MG63 (cell line): Measurements from ENCODE around the gene ZIC3. TPM values are rescaled to one million over a fixed set of nuclear protein-coding genes. Genes with fewer than 3 reads are reported as not detected.
"Not testable (repeated sequence)": the region's sequence is repeated elsewhere in the genome, so short reads cannot be mapped to it uniquely, and the experiment has no call there.

Experiments
- DNase-seq: peaks from one replicate; pipeline ENCODE4 v3.0.0-alpha.2; 2020
- H3K27me3 ChIP-seq: fragments of 250-450 bp; sonication (Bioruptor Pico); 2 replicates; pipeline ENCODE4 v1.5.1; 2020; ENCODE audit warnings: mild to moderate bottlenecking, moderate library complexity
- H3K36me3 ChIP-seq: fragments of 250-450 bp; sonication (Bioruptor Pico); 2 replicates; pipeline ENCODE4 v1.5.1; 2020; ENCODE audit warnings: mild to moderate bottlenecking, moderate library complexity
- H3K4me3 ChIP-seq: fragments of 250-450 bp; sonication (Bioruptor Pico); 2 replicates; pipeline ENCODE4 v1.5.1; 2020; ENCODE audit warnings: mild to moderate bottlenecking, moderate library complexity
- H3K9me3 ChIP-seq: fragments of 250-450 bp; sonication (Bioruptor Pico); 2 replicates; pipeline ENCODE4 v1.5.1; 2020; ENCODE audit warnings: mild to moderate bottlenecking, moderate library complexity
- total RNA-seq: library from RNA; depleted of rRNA; stranded (reverse); fragments of >200 nt; shearing (Covaris generic); gene quantifications from 2 replicates; pipeline ENCODE4 v1.2.3, GENCODE V29; 2014; ENCODE audit warnings: low replicate concordance; rRNA removed

The ZIC3 gene
- total RNA-seq, result not detected in 2 replicates

DNA sequence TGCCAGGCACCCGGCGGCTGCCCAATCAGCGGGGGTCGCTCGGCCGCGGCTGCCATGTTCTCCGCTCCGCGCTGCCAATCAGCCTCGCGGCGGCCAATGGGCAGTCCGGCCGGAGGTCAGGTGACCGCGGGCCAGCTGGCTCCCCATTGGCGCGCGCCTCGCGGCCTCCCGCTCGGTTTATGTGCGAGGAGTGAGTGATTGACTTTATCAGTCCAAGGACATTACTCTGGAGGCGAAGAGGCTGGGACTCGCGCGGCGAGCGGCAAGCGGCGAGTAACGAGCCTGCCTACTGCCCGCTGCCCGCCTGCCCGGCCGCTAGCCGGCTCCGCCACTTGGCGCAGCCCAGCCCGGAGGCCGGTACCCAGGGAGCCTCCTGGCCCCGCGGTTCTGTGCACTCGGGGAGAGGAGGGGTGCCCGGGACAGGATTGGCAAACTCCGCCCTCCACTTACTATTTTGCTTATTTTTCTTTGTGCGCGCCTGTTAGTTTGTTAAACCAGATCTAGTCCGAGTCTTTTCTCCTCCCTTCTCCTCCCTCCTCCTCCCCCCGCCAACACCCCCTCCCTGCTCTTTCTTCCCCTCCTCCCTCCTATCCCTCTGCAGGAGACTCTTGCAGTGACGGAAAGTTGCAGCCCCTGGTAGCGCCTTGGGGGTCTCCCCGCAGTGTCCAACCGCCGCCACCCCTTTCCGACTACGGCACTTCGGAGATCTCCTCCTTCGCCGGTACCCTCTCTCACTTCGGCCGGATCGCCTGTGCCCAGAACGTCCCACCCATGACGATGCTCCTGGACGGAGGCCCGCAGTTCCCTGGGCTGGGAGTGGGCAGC is at the start of gene ZIC3:
ZIC3 (plus strand) TSS at position 207 of the 825 bp plus-strand sequence; CDS start at position 772, 565 bp downstream.
- DNase-seq, result peak; percentile 29
- Histone ChIP-seq H3K36me3 (no peaks in the 10 kb centered on the region), H3K9me3 (no peaks in the 10 kb centered on the region), H3K4me3 (peak within 1 kb of the TSS; percentile 13; the same call in 1 of the 2 replicates), H3K27me3 (peaks cover 42% of the 10 kb centered on the region)

- DNase-seq, result no peak
- H3K27me3 ChIP-seq, result no peaks in the 10 kb centered on the region
- no peak overlapping the region for H3K4me3 ChIP-seq
- no peaks in the 10 kb centered on the region for H3K36me3 ChIP-seq
- no peaks in the 10 kb centered on the region for H3K9me3 ChIP-seq
Measured at GRCh38 chrX:137519459-137519858, 46.5 kb upstream of the ZIC3 start.

GRCh38 chrX:137545711-137546651 is 19.9 kb upstream of the ZIC3 start:
- no peaks in the 10 kb centered on the region for H3K36me3 ChIP-seq
- H3K9me3 ChIP-seq, result no peaks in the 10 kb centered on the region
- H3K27me3 ChIP-seq, result no peaks in the 10 kb centered on the region
- no peak overlapping the region for H3K4me3 ChIP-seq
- no peak for DNase-seq

DNA sequence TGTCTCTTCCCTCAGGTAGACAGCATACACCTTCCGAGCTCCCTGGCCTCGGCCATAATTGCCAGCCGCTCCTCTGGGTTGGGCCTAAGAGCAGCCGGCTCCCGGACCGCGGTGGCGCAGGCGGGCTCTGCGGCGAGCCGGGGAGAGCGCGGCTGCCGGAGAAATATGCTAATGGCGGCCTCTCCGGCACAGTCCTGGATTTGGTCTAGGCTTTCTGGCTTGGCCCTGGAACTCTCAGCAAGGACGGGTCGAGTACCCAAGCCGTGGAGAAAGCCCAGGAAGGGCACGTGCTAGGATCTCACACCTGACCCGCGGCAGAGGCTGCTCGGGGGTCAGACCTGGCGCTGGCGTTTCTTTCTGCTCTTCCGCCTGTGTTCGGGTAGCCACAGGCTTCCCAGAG is 18.6 kb upstream of the ZIC3 start:
- H3K27me3 ChIP-seq, result no peaks in the 10 kb centered on the region
- H3K4me3 ChIP-seq, result no peak overlapping the region
- H3K9me3 ChIP-seq, result no peaks in the 10 kb centered on the region
- no peaks in the 10 kb centered on the region for H3K36me3 ChIP-seq
- DNase-seq, result no peak

- Histone ChIP-seq H3K27me3 (no peaks in the 10 kb centered on the region), H3K36me3 (no peaks in the 10 kb centered on the region), H3K9me3 (no peaks in the 10 kb centered on the region), H3K4me3 (no peak overlapping the region)
- no peak for DNase-seq
Measured at GRCh38 chrX:137548261-137548660, 17.7 kb upstream of the ZIC3 start.

GRCh38 chrX:137549073-137549472 is 16.9 kb upstream of the ZIC3 start:
- no peaks in the 10 kb centered on the region for H3K27me3 ChIP-seq
- no peak for DNase-seq
- H3K4me3 ChIP-seq, result no peak overlapping the region
- no peaks in the 10 kb centered on the region for H3K36me3 ChIP-seq
- no peaks in the 10 kb centered on the region for H3K9me3 ChIP-seq

- H3K27me3 ChIP-seq, result no peaks in the 10 kb centered on the region
- no peak overlapping the region for H3K4me3 ChIP-seq
- DNase-seq, result no peak
- H3K36me3 ChIP-seq, result no peaks in the 10 kb centered on the region
- no peaks in the 10 kb centered on the region for H3K9me3 ChIP-seq
Measured at GRCh38 chrX:137549851-137550664, 15.9 kb upstream of the ZIC3 start.

- H3K9me3 ChIP-seq, result no peaks in the 10 kb centered on the region
- H3K4me3 ChIP-seq, result no peak overlapping the region
- H3K36me3 ChIP-seq, result no peaks in the 10 kb centered on the region
- DNase-seq, result no peak
- H3K27me3 ChIP-seq, result no peaks in the 10 kb centered on the region
Measured at GRCh38 chrX:137550665-137551261, 15.2 kb upstream of the ZIC3 start.

DNA sequence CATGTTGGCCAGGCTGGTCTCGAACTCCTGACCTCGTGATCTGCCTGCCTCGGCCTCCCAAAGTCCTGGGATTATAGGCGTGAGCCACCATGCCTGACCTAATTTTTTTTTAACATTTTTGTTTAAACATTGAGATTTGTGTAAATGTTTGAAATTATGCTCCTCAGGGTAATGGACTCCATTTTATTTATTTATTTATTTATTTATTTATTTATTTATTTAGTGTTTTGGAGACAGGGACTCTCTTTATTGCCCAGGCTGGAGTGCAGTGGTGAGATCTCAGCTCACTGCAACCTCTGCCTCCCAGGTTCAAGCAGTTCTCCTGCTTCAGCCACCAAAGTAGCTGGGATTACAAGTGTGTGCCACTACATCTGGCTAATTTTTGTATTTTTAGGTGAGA is 13.8 kb upstream of the ZIC3 start:
- DNase-seq, H3K36me3 ChIP-seq, H3K9me3 ChIP-seq, H3K27me3 ChIP-seq, H3K4me3 ChIP-seq: not testable (repeated sequence)

DNA sequence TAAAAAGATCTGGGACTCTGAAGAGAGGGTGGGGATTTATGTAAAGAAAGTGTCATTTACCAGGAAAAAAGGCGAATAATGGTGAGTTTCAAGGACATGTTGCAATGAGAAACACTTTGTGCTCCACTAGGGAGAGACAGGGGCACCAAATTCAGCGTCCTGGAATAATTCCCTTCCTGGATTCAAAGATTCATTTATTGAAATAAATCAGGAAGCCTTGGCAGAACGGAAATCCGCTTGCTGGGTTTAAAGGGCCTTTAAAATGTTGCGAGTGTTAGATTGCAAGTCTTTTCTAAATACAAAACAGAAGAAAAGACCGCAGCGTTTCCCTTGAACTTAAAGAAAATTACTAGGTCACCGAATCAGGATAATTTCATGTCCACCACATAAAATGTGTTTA is 3.8 kb upstream of the ZIC3 start:
- Histone ChIP-seq H3K9me3 (no peaks in the 10 kb centered on the region), H3K4me3 (no peak overlapping the region), H3K36me3 (no peaks in the 10 kb centered on the region), H3K27me3 (peaks cover 17% of the 10 kb centered on the region)
- DNase-seq, result no peak

GRCh38 chrX:137563681-137564651 is 2.0 kb upstream of the ZIC3 start:
- peaks cover 23% of the 10 kb centered on the region for H3K27me3 ChIP-seq
- no peaks in the 10 kb centered on the region for H3K36me3 ChIP-seq
- H3K4me3 ChIP-seq, result no peak overlapping the region
- DNase-seq, result no peak
- H3K9me3 ChIP-seq, result no peaks in the 10 kb centered on the region

DNA sequence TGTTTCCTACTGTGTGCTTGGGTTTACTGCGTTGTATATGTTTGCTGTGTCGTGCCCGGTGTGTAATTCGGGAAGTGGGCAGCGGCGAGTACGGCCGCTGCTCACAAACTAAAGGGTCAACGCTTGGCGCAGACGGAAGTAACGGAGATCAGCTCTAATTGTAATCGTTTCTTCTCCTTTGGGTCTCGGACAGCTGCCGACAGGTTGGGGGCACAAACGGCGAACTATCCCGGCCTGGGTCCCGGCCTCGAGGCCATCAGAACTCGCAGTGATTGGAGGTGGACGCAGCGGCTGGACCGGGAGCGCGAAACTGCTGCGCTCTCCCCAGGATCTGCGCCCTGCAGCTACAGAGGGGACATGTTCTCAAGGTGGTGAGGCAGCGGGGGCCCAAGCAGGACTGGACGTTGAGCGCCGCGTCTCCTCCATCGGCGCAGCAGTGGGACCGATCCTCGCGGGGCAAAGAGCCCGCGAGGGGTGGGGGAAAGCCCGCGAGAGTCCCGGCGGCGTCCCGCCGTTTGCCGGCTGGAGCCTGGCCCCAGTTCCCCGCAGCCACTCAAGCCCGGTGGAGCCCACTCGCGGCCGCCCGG is 516 bp upstream of the ZIC3 start:
- Histone ChIP-seq H3K4me3 (peak overlapping the region; percentile 13; the same call in 1 of the 2 replicates), H3K9me3 (no peaks in the 10 kb centered on the region), H3K36me3 (no peaks in the 10 kb centered on the region), H3K27me3 (peaks cover 35% of the 10 kb centered on the region)
- DNase-seq, result no peak

GRCh38 chrX:137566746-137567679 is 1.1 kb downstream of the ZIC3 start:
- Histone ChIP-seq H3K4me3 (no peak overlapping the region), H3K27me3 (peaks cover 47% of the 10 kb centered on the region), H3K36me3 (no peaks in the 10 kb centered on the region), H3K9me3 (no peaks in the 10 kb centered on the region)
- no peak for DNase-seq

DNA sequence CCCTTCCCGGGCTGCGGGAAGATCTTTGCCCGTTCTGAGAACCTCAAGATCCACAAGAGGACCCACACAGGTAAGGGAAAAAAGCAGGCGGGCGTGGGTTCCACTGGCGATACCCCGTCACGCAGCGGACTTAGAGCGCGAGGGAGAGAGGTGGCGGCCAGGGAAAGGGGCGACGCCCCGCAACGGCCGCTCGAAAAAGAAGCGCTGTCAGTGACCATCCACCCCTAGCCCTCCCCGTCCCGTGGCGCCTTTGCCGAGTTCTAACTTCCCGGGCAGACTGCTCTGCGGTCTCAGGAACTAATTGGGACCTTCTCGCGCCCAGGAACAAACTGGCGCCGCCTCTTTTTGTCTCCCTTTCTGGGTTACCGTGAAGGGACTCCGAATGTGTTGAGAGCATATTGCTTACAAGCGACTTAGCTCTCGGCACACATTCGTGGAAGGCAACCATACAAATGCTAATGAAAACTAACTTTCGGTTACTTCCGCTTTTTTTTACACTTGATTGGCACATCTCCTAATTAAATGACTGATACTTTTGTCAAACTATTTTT is 1.8 kb downstream of the ZIC3 start:
- Histone ChIP-seq H3K27me3 (peaks cover 47% of the 10 kb centered on the region), H3K9me3 (no peaks in the 10 kb centered on the region), H3K36me3 (no peaks in the 10 kb centered on the region), H3K4me3 (no peak overlapping the region)
- DNase-seq, result no peak
